Lower leg skin (tissue), 3 donors: Measurements from ENCODE around the gene CIAO2A.

Source experiments
- POLR2A ChIP-seq, 2 donors: fragments of 450-650 bp; IDR thresholded peaks; one replicate each; pipeline ENCODE4 v1.6.1; 2016 to 2017; ENCODE audit warnings: antibody characterized with exemption in 2 of 2, mild to moderate bottlenecking in 1 of 2, moderate library complexity in 1 of 2
- TF ChIP-seq, protein P1 (sequence below), 3 donors: fragments of 450-650 bp; IDR thresholded peaks; one replicate each; pipeline ENCODE4 v1.5.1; 2016; ENCODE audit warnings: antibody characterized with exemption in 3 of 3, mild to moderate bottlenecking in 3 of 3, moderate library complexity in 2 of 3

DNA sequence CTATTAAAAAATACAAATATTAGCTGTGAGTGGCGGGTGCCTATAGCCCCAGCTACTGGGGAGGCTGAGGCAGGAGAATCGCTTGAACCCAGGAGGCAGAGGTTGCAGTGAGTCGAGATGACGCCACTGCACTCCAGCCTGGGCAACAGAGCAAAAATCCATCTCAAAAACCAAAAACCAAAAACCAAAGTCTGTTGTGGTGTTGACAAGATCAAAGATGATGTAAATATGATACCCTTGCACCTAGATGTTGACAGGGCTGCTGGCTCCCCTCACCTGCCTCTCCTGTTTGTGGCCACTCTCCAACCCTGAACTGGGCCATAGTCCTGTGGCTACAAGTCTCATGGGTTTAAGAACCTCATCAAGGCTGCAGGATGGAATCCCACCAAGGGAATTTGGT is 63.5 kb downstream of the CIAO2A start:
- TF ChIP-seq, protein P1, sequence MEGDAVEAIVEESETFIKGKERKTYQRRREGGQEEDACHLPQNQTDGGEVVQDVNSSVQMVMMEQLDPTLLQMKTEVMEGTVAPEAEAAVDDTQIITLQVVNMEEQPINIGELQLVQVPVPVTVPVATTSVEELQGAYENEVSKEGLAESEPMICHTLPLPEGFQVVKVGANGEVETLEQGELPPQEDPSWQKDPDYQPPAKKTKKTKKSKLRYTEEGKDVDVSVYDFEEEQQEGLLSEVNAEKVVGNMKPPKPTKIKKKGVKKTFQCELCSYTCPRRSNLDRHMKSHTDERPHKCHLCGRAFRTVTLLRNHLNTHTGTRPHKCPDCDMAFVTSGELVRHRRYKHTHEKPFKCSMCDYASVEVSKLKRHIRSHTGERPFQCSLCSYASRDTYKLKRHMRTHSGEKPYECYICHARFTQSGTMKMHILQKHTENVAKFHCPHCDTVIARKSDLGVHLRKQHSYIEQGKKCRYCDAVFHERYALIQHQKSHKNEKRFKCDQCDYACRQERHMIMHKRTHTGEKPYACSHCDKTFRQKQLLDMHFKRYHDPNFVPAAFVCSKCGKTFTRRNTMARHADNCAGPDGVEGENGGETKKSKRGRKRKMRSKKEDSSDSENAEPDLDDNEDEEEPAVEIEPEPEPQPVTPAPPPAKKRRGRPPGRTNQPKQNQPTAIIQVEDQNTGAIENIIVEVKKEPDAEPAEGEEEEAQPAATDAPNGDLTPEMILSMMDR (IDR thresholded peaks at IDR 0.05), result no peak
- TF ChIP-seq POLR2A (IDR thresholded peaks at IDR 0.05), result no peak
